Measurements from ENCODE around the gene CD99L2.

Gene CD99L2

DNA sequence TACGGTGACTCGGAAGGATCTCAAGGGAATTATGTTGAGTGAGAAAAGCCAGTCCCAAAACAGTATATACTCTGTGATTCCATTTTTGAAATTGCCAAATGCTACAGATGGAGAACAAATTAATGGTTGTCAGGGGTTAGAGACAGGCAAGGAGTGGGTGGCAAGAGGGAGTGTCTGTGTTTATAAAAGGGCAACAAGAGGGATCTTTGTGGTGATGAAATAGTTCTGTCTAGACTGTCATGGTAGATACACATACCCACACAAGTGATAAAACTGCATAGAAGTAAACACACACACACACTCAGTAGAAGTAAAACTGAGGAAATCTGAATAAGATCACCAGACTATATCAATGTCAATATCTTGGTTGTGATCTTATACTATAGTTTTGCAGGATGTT is 92.7 kb downstream of the CD99L2 start:
- no peaks in the 10 kb centered on the region for H3K36me3 ChIP-seq (ENCODE audit: insufficient read depth, low read length)
- no peaks in the 10 kb centered on the region for H3F3A ChIP-seq (ENCODE audit: insufficient read depth, low read length)
- H3K9me2 ChIP-seq (ENCODE audit: low read depth, low read length) = no peaks in the 10 kb centered on the region
- H3K4me1 ChIP-seq (ENCODE audit: insufficient read depth, low read length, severe bottlenecking) = no peaks in the 10 kb centered on the region
- no peaks in the 10 kb centered on the region for H3K27me3 ChIP-seq (ENCODE audit: insufficient read depth, low read length)
- H2AFZ ChIP-seq (ENCODE audit: low read length) = no peak overlapping the region
- no peak overlapping the region for H3K27ac ChIP-seq (ENCODE audit: low read depth, low read length, poor library complexity, severe bottlenecking)
- no peak overlapping the region for H3K4me2 ChIP-seq (ENCODE audit: low read length)
- H3K9ac ChIP-seq (ENCODE audit: low read length) = no peak overlapping the region
- H4K20me1 ChIP-seq (ENCODE audit: insufficient read depth, low read length) = no peaks in the 10 kb centered on the region
- TF ChIP-seq, protein P1, sequence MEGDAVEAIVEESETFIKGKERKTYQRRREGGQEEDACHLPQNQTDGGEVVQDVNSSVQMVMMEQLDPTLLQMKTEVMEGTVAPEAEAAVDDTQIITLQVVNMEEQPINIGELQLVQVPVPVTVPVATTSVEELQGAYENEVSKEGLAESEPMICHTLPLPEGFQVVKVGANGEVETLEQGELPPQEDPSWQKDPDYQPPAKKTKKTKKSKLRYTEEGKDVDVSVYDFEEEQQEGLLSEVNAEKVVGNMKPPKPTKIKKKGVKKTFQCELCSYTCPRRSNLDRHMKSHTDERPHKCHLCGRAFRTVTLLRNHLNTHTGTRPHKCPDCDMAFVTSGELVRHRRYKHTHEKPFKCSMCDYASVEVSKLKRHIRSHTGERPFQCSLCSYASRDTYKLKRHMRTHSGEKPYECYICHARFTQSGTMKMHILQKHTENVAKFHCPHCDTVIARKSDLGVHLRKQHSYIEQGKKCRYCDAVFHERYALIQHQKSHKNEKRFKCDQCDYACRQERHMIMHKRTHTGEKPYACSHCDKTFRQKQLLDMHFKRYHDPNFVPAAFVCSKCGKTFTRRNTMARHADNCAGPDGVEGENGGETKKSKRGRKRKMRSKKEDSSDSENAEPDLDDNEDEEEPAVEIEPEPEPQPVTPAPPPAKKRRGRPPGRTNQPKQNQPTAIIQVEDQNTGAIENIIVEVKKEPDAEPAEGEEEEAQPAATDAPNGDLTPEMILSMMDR (IDR thresholded peaks at IDR 0.05; ENCODE audit: low read length) = no peak
- no peak for TF ChIP-seq EZH2 (IDR thresholded peaks at IDR 0.05; ENCODE audit: borderline replicate concordance, low read length)
- no peaks in the 10 kb centered on the region for H3K9me3 ChIP-seq (ENCODE audit: low read length)
- H3K79me2 ChIP-seq (ENCODE audit: insufficient read depth, low read length) = no peaks in the 10 kb centered on the region
- H3K4me3 ChIP-seq (ENCODE audit: low read depth, low read length, poor library complexity, severe bottlenecking) = no peak overlapping the region

- H3K4me1 ChIP-seq (ENCODE audit: insufficient read depth, low read length, severe bottlenecking) = no peaks in the 10 kb centered on the region
- H3F3A ChIP-seq (ENCODE audit: insufficient read depth, low read length) = no peaks in the 10 kb centered on the region
- H3K9me3 ChIP-seq (ENCODE audit: low read length) = no peaks in the 10 kb centered on the region
- H3K4me2 ChIP-seq (ENCODE audit: low read length) = no peak overlapping the region
- no peaks in the 10 kb centered on the region for H3K9me2 ChIP-seq (ENCODE audit: low read depth, low read length)
- H3K9ac ChIP-seq (ENCODE audit: low read length) = no peak overlapping the region
- H3K79me2 ChIP-seq (ENCODE audit: insufficient read depth, low read length) = no peaks in the 10 kb centered on the region
- no peak overlapping the region for H2AFZ ChIP-seq (ENCODE audit: low read length)
- TF ChIP-seq, protein P1 (IDR thresholded peaks at IDR 0.05; ENCODE audit: low read length) = no peak
- H3K27me3 ChIP-seq (ENCODE audit: insufficient read depth, low read length) = no peaks in the 10 kb centered on the region
- H4K20me1 ChIP-seq (ENCODE audit: insufficient read depth, low read length) = no peaks in the 10 kb centered on the region
- H3K4me3 ChIP-seq (ENCODE audit: low read depth, low read length, poor library complexity, severe bottlenecking) = no peak overlapping the region
- H3K36me3 ChIP-seq (ENCODE audit: insufficient read depth, low read length) = no peaks in the 10 kb centered on the region
- H3K27ac ChIP-seq (ENCODE audit: low read depth, low read length, poor library complexity, severe bottlenecking) = no peak overlapping the region
These were observed 105.4 kb downstream of the CD99L2 start for GRCh38 chrX:150792949-150793527.

DNA sequence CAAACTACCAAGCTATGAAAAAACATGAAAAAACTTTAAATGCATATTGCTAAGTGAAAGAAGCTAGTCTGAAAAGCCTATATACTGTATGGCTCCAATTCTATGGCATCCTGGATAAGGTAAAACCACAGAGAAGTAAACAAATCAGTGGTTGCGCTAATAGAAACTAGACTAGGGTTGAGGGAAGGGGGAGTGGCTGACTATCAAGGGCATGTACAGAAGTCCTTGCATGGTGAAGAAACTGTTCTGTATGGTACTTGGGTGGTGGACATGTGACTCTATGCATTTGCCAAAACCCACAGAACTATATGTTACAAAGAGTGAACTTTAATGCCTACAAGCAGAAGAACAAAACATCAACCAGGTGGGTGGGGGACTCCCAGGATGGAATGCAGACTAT is 108.4 kb downstream of the CD99L2 start:
- H3K4me3 ChIP-seq (ENCODE audit: low read depth, low read length, poor library complexity, severe bottlenecking) = no peak overlapping the region
- no peaks in the 10 kb centered on the region for H4K20me1 ChIP-seq (ENCODE audit: insufficient read depth, low read length)

More for the DNA sequence above, 108.4 kb downstream of the CD99L2 start:
- no peaks in the 10 kb centered on the region for H3K27me3 ChIP-seq (ENCODE audit: insufficient read depth, low read length)
- H3K9ac ChIP-seq (ENCODE audit: low read length) = no peak overlapping the region
- H3K9me3 ChIP-seq (ENCODE audit: low read length) = no peaks in the 10 kb centered on the region
- H2AFZ ChIP-seq (ENCODE audit: low read length) = no peak overlapping the region
- H3F3A ChIP-seq (ENCODE audit: insufficient read depth, low read length) = no peaks in the 10 kb centered on the region
- H3K27ac ChIP-seq (ENCODE audit: low read depth, low read length, poor library complexity, severe bottlenecking) = no peak overlapping the region
- no peak for TF ChIP-seq EZH2 (IDR thresholded peaks at IDR 0.05; ENCODE audit: borderline replicate concordance, low read length)
- TF ChIP-seq, protein P1 (IDR thresholded peaks at IDR 0.05; ENCODE audit: low read length) = no peak
- no peak overlapping the region for H3K4me2 ChIP-seq (ENCODE audit: low read length)
- no peaks in the 10 kb centered on the region for H3K9me2 ChIP-seq (ENCODE audit: low read depth, low read length)
- H3K4me1 ChIP-seq (ENCODE audit: insufficient read depth, low read length, severe bottlenecking) = no peaks in the 10 kb centered on the region
- no peaks in the 10 kb centered on the region for H3K36me3 ChIP-seq (ENCODE audit: insufficient read depth, low read length)
- no peaks in the 10 kb centered on the region for H3K79me2 ChIP-seq (ENCODE audit: insufficient read depth, low read length)
